Measurements from ENCODE around the gene TLK2. TPM values are rescaled to one million over a fixed set of nuclear protein-coding genes. Genes with fewer than 3 reads are reported as not detected.
A peak's percentile ranks its signal among the peaks of the same experiment; 100 is the strongest.
"Not testable (repeated sequence)": the region's sequence is repeated elsewhere in the genome, so short reads cannot be mapped to it uniquely, and the experiment has no call there.

TLK2 gene
- polyA plus RNA-seq (ENCODE audit: insufficient read length in 12 of 12) = 10 to 100 TPM in 11 of 12 donors, not detected in 1; 42.9 to 65.0 (median 51.0) TPM
- long read RNA-seq, donor 1, transcript TLK2-208 (1 exons, 3,536 nt) = major isoform, 13 of 17 reads
- long read RNA-seq, donor 1, partial matches to known transcripts = 0 of 17 reads
- long read RNA-seq, donor 1, other reads (novel, unspliced or antisense) = 0 of 17 reads
- long read RNA-seq, donor 2, partial matches to known transcripts = 0 of 5 reads
- long read RNA-seq, donor 2, other reads (novel, unspliced or antisense) = 0 of 5 reads
- long read RNA-seq, donor 3, partial matches to known transcripts = 0 of 4 reads
- long read RNA-seq, donor 3, other reads (novel, unspliced or antisense) = 0 of 4 reads
- long read RNA-seq, donor 4, transcript TLK2-208 (1 exons, 3,536 nt) = major isoform, 6 of 7 reads
- long read RNA-seq, donor 4, partial matches to known transcripts = 0 of 7 reads
- long read RNA-seq, donor 4, other reads (novel, unspliced or antisense) = 0 of 7 reads
- long read RNA-seq, donor 5, transcript TLK2-208 (1 exons, 3,536 nt) = major isoform, 13 of 23 reads
- long read RNA-seq, donor 5, partial matches to known transcripts = 7 of 23 reads
- long read RNA-seq, donor 5, other reads (novel, unspliced or antisense) = 0 of 23 reads
- long read RNA-seq, donor 6, transcript TLK2-208 (1 exons, 3,536 nt) = major isoform, 5 of 5 reads
- long read RNA-seq, donor 6, partial matches to known transcripts = 0 of 5 reads
- long read RNA-seq, donor 6, other reads (novel, unspliced or antisense) = 0 of 5 reads
- long read RNA-seq, donor 7, partial matches to known transcripts = 0 of 2 reads
- long read RNA-seq, donor 7, other reads (novel, unspliced or antisense) = 0 of 2 reads
- long read RNA-seq, donor 8, transcript TLK2-208 (1 exons, 3,536 nt) = major isoform, 11 of 17 reads
- long read RNA-seq, donor 8, partial matches to known transcripts = 6 of 17 reads
- long read RNA-seq, donor 8, other reads (novel, unspliced or antisense) = 0 of 17 reads
- long read RNA-seq, donor 9, transcript TLK2-208 (1 exons, 3,536 nt) = major isoform, 6 of 6 reads
- long read RNA-seq, donor 9, partial matches to known transcripts = 0 of 6 reads
- long read RNA-seq, donor 9, other reads (novel, unspliced or antisense) = 0 of 6 reads
- long read RNA-seq, donor 10, transcript TLK2-208 (1 exons, 3,536 nt) = major isoform, 9 of 9 reads
- long read RNA-seq, donor 10, partial matches to known transcripts = 0 of 9 reads
- long read RNA-seq, donor 10, other reads (novel, unspliced or antisense) = 0 of 9 reads
- long read RNA-seq, donor 11, transcript TLK2-208 (1 exons, 3,536 nt) = major isoform, 13 of 13 reads
- long read RNA-seq, donor 11, partial matches to known transcripts = 0 of 13 reads
- long read RNA-seq, donor 11, other reads (novel, unspliced or antisense) = 0 of 13 reads

- peak; percentile 81 for DNase-seq
Observed at GRCh38 chr17:62478424-62478879, at the start of gene TLK2. Gene TLK2, plus strand, starts transcription at chr17:62478825. Its CDS starts 2,301 bp downstream, at chr17:62481126.

DNA sequence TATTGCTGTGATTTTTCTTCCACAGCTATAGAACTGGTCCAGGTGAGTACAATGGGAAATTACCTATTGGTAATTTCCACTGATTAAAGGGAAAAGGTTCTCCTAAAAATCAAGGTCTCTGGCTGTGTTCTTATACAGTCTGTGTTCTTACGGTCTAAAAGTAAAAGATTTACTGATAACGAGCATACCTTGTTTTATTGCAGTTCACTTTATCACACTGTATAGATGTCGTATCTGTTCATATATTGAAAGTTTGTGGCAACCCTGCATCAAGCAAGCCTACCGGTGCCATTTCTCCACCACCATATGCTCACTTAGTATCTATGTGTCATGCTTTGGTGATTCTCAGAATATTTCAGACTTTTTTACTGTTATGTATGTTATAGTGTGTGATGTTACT, 43.4 kb upstream of the TLK2 start:
- not testable (repeated sequence) for DNase-seq

GRCh38 chr17:62441181-62441580, 37.4 kb upstream of the TLK2 start:
- not testable (repeated sequence) for DNase-seq

GRCh38 chr17:62444063-62444462, 34.6 kb upstream of the TLK2 start:
- no peak for DNase-seq

GRCh38 chr17:62445791-62446190, 32.8 kb upstream of the TLK2 start:
- DNase-seq = not testable (repeated sequence)

GRCh38 chr17:62452195-62452594, 26.4 kb upstream of the TLK2 start:
- not testable (repeated sequence) for DNase-seq

DNA sequence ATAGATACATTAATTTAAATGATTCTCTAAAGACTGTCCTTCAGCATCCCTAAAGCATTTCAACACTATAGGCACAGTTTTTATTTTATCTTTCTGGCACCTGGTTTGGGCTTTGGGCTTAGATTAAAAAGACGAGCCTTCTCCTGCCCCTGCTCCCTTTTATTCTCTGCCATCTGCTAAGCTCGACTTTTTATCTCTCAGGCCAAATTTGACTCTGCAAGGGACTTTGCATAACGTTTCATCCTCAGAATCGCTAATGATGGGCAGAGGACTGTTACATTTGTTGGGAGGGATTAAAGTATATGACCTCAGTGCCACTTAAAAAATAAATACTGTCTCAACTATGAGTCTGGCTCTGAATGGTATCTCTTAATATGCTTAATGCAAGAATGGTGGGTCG, 25.6 kb upstream of the TLK2 start:
- not testable (repeated sequence) for DNase-seq

DNA sequence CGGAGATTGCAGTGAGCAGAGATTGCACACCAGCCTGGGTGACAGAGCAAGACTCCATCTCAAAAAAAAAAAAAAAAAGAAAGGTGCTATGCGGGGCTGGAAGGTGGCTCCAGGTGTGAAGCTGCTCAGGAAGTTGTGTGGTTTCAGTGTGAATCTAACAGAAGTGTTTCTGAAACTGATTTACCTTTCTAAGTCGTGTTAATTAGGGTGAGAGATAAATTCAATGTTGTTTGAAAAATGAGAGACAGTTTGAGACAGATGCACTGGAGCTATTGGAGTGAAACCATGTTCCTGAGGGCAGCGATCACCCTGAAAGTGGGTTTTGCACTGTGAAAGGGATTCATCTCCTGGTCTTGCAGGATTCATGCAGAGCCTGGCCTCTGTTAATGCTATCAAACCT, 25.0 kb upstream of the TLK2 start:
- not testable (repeated sequence) for DNase-seq

- DNase-seq = not testable (repeated sequence)
Observed at GRCh38 chr17:62454111-62454510, 24.5 kb upstream of the TLK2 start.

DNA sequence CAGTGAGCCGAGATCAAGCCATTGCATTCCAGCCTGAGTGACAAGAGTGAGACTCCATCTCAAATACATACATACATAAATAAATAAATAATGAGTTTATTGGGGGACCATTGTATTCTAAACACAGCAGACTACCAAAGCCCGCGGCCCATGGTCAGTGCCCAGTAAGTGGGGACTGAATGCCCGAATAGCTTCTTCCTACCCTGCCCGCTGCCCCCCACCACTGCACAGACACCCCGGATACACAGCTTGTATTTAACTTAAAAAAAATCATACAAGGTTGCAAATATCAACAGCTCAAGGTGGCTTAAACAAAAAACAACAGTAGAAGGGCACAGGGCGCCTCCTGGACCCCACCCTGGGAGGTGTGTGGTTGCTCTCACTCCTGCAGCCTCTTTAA, 22.6 kb upstream of the TLK2 start:
- no peak for DNase-seq

GRCh38 chr17:62458483-62458882, 20.1 kb upstream of the TLK2 start:
- not testable (repeated sequence) for DNase-seq

- not testable (repeated sequence) for DNase-seq
Observed at GRCh38 chr17:62464422-62464821, 14.2 kb upstream of the TLK2 start.

DNA sequence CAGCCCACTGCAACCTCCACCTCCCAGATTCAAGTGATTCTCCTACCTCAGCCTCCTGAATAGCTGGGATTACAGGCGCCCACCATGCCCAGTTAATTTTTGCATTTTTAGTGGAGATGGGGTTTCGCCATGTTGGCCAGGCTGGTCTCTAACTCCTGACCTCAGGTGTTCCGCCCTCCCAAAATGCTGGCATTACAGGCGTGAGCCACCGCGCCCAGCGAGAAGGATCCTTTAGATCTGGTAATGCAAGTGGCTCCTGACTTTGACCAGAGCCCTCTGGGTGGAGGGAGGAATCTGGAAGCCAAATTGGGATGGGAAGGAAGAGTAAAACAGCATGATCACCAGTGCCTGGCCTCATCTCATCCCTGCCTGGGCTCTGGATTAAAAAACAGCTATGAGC, 13.4 kb upstream of the TLK2 start:
- not testable (repeated sequence) for DNase-seq

DNA sequence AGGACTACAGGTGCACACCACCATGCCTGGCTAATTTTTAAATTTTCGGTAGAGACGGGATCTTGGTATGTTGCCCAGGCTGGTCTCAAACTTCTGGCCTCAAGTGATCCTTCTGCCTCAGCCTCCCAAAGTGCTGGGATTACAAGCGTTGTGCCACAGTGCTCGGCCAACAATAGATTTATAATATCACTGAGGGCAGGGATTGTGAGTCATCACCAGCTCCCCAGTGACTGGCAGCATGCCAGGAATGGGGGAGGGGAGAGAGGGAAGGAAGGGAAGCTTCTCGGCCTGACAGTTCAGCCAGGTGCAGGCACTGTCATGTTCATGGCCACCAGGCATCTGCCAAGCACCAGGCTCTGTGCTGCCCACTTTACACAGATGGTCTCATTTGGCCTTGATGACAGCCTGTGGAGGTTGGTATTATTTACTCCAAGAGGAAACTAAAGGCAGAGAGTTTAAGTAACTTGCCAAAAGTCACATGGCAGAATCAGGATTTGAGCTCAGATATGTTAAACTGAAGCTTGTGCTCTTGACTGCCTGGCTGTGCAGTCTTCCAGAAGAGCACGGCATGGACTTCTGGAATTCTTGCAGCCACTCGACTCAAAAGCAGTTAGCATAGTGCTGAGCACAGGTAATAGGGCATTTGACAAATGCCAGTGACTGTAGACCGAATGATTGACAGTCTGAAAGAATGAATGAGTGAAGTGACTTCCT, 7.8 kb upstream of the TLK2 start:
- peak; percentile 27 for DNase-seq

DNA sequence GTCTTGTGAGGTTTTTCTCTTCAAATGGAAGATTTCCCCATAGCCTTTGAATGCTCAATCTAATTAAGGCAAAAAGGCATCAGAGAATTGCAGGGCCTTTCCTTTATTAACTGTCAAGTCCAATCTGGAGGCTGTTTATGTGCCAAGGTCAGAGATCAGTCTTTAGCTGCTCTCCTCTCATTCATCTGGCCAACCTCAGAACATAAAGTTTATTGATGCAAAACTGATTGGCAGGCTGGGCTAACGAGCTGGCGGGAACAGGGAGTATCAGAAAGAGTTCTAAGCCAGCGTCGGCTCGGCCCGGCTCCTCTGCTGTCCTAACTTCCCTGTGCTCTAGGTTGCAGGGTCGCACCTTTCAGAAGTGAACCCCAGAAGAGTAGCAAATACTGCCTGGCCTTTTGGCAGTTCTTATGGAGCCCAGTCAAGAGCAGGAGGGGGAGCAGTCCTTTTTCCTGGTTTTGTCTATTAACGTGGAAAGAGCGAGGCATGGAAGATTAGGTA, 7.2 kb upstream of the TLK2 start:
- not testable (repeated sequence) for DNase-seq

DNA sequence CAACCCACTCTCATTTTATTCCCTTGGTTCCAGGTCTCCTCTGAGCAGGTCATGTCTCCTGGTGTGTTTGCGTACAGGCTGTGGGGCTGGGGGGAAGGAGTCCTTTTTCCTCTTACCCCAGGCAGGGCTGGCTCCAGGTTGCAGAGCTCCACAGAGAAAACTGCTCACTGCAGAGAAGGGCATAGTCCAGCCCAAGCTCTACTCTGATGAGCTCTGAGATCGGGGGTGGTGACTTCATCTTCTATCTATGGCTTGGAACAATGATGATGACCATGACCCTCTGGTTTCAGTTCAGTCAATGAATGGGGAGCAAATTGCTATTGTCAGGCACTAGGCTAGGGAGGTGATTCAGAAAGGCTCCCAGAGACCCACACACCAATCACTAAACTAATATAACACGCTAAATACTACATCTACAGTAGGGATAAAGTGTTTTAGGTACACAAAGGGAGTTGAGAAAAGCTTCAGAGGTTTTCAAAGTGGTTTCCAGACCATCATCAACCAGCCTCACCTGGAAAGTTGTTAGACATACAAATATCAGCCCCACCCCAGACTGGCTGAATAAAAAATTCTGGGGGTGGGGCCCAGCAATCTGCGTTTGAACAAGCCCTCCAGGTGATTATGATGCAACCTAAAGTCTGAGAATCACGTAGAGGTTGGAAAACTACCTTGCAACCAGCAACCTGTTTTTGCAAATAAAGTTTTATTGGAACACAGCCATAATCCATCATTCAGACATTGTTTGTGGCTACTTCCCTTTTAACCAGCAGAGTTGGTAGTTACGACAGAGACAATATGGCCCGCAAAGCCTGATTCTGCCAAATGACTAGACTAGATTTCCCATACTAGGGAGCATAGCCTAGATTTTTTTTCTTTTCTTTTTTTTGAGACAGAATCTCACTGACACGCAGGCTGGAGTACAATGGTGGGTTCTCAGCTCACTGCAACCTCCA, 5.3 kb upstream of the TLK2 start:
- not testable (repeated sequence) for DNase-seq

DNA sequence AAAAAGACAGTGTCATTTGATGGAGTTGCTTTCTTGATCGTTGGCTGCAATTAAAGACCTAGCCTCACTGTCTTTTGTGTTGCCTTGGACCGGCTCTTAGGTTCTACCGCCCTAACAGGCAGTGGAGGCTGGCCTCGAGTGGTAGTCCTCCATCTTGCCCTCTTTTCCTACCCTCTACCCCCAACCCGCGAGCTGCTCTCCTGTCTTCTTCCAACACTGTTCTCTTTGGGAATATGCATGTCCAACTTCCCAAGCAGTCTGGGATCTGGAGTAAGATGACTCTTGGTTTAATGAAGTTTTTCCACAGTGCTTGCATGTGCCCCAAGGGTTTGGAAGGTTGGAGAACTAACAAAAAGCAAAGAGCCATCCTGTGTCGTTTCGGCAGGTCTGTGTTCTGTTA, 1.5 kb upstream of the TLK2 start:
- not testable (repeated sequence) for DNase-seq

- DNase-seq = peak; percentile 16
Observed at GRCh38 chr17:62477718-62478408, 762 bp upstream of the TLK2 start.

Measured in muscle of arm (tissue), 14 donors.